ENCODE results near the gene GRB10. TPM values are rescaled to one million over a fixed set of nuclear protein-coding genes. Genes with fewer than 3 reads are reported as not detected.
"Not testable (repeated sequence)": the region's sequence is repeated elsewhere in the genome, so short reads cannot be mapped to it uniquely, and the experiment has no call there.

GRB10 gene
- total RNA-seq, 1 donor from 2014 or later, result 91.1 TPM

DNA sequence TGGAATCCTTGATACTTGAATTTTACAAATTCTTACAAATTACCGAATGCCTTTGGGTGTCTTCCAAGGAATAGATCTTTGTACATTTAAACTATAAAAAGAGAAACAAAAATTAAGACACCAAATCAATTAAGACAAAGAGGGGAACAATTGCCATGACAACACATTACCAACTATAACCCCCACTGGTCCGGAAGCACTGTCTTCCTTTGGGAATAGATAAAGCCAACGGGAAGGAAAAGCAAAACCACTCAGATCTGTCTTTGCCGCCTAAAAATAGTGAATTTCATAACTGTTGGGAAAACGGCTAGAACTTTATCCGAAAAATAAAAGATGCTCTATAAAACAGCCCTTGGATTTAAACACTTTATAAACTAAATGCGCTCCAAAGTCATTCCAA lies 37.4 kb downstream of the GRB10 start:
- DNase-seq (ENCODE audit: low read depth, low spot score), result no peak

DNA sequence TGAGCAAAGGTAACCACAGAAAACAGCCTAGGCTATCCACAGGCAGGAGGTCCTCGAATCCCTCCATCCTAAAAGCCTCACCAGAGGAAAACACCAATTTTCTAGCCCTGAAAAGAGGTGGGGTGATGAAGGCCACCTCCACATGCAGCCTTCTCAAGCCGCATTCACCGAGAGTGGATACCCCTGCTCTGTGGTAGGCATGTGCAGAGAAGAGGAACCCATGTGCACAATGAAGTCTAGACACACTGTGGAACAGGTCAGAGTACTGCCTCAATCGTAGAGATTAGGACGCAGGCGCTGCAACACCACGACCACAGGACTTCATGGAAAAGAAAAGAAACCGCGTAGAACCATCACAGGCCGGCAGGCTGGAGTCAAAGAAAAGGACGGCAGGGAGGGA lies 38.8 kb downstream of the GRB10 start:
- no peak for DNase-seq (ENCODE audit: low read depth, low spot score)

DNA sequence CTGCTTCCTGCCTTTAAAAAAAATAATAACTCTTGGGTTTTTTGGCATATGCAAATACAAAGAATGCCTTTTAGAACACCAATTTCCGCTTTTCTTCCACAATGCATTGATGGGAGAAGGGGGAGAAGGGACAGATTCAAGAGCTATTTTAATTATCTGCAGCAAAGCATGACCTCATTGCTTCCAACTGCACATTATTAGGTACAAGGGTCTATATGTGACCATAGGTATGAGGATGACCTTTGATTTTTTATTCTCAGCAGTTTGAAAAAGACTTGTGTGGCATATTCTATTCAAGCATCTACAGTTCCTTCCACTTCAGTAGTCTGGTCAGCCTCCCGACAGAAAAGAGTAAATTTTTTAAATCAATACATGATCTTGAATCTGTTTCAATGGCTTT lies 39.7 kb downstream of the GRB10 start:
- DNase-seq (ENCODE audit: low read depth, low spot score), result no peak

DNA sequence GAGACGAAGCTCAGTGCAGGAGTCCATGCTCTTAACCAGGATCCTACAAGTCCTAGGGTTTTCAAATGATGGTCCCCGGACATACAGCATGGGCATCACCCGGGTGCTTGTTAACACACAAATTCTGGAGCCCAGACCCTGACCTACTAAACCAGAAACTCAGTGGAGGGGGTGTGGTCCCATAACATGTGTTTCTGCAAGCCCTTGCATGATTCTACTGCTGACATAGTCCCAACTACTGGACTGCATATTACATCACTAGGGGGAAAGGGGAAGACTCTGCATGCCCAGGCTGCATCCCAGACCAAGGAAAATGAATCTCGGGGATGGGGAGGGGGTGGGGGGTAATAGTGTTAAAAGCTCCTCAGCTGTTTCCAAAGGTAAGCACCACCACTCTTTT lies 40.3 kb downstream of the GRB10 start:
- DNase-seq (ENCODE audit: low read depth, low spot score), result no peak

DNA sequence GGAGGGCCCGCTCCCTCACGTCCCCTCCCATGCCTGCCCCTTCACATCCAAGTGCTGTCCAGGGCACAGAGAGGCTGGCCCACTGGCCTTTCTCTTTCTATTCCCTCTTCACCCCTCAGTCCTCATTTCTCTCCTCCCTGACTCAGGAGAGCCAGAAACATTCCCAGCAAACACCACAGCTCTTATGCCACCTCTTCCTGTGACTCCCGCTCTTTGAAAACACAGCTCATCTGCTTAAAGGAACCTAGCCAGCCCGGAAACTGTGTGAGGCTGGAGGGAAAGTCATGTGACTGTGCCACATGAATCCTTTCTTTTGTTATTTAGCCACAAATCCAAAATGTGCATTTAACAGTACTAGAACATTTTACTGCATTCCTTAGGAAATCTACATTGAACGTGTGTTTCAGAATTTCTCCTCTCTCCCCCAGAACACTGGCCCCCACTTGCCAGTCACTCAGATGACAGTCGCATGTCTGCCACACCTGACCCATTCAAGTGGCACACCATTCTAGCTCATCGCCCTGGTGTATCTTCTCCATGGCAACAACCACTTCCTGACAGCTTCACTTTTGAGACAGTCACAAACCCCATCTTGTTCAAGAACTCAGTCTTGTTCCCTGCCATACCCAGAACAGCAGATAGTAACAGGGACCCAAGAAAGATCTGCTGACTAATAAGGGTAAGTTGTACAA lies 42.8 kb downstream of the GRB10 start:
- DNase-seq (ENCODE audit: low read depth, low spot score), result no peak

DNA sequence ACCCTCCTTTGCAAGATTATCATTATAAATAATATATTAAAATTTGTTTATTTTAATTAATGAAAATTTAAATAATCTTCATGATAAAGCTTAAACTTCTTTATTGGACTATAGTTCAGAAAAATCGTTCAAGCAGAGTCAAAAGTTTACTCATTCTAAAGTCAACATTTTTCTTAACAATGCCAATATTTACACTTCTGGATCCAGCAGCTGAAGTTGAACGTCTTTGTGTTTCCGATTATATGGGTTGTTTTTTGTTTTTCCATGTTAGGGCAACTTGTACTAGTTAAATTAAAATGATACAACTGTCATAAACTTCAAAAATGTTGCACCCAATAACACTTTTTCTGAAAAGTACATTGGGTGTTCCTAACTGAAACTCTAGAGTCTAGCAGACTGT lies 43.8 kb downstream of the GRB10 start:
- DNase-seq (ENCODE audit: low read depth, low spot score), result no peak

DNA sequence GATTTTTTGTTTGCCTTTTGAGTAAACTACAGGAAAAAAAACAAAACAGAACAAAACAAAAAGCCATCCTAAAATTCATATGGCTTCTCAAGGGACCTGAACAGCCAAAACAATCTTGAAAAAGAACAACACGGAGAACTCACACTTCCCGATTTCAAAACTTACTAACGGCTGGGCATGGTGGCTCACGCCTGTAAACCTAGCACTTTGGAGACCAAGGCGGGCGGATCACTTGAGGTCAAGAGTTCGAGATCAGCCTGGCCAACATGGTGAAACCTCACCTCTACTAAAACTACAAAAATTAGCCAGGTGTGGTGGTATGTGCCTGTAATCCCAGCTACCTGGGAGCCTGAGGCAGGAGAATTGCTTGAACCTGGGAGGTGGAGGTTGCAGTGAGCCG lies 46.9 kb downstream of the GRB10 start:
- not testable (repeated sequence) for DNase-seq (ENCODE audit: low read depth, low spot score)

DNA sequence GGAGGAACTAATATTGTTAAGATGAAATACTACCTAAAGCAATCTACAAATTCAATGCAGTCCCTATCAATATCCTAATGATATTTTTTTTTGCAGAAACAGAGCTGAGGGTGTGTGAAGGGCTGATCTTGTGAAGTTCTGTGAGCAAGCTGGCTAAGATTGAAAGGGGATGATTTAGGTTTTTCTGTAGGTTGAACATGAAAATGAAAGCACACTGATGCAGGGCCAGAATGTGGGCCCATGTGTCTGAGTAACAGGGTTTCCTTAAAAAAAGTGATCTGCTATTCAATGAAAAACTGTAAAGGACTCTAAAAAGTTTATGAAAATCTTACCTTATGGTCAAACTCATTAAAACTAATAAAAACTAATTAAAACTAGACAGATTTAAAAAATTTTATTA lies 47.4 kb downstream of the GRB10 start:
- no peak for DNase-seq (ENCODE audit: low read depth, low spot score)

DNA sequence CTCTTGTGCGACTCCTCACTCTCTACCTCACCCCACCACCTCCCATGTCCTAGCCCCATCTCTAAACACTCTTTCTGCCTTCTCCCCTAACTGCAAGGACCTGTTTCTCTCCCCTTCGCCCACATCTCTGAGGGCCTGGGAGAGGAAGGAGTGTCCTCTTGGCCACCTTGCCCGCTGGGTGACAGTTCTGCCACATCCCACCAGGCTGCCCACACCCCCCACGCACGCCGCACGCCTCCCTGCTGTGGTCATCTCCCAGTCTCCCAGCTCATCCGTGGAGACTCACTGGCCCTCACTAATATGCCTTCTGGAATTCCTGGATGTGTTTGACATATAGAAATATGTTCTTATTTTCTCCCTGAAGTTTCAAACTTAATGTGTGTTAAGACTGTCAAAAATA lies 48.5 kb downstream of the GRB10 start:
- DNase-seq (ENCODE audit: low read depth, low spot score), result no peak

DNA sequence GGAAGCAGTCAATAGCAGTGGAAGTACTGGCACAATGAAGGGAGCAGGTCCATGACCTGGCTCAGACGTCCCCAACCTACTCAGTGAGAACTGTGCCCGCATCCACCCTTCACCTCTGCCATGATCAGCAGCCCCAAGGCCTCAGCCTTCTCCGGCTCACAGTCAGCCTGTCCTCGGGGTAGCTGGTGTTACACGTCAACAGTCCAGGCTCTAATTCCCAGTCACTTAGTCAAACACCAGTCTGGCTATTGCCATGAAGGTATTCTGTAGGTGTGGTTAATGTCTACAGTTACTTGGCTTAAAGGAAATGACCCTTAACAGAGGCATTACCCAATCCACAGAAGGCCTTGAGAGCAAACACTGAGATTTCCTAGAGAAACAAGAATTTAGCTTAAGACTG lies 49.1 kb downstream of the GRB10 start:
- DNase-seq (ENCODE audit: low read depth, low spot score), result no peak

DNA sequence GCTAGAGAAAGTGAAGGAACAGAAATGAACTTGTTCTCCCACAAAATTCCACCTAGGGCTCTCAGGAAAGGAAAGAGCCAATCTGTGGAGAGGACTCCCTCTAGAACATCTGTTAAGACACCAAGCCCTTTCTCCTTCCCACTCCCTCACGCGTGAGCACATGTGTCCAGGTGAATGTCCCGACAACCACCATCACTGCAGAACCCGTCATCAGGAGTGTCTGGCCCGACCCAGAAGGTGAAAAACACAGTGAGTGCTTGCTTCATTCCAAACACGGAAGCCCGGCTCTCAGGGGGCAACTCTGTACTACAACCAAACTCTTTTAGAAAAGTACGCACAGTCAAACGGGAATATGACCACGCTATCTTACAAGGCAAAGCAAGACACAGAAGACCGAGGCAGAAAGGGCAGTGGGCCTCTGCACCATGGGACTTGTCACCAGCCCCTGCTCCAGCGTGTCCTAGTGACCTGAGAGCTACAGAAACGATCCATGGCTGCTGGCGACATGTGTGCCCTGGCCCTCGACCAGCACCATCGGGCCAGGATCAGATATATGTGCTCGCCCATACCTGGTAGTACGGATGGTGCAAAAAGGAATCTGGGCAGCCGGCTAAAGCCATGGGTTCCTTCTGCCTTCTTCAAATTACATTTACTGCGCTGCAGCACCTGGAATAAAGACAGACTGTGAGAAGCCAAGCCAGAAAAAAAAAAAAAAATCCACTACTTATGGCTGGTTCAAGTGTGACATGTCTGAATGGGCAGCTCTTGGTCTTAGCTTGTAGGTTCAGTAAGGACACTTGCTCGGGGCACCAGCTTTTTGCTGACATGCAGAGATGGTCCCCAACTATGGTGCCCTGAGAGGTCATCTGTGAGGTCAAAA lies 50.8 kb downstream of the GRB10 start:
- DNase-seq (ENCODE audit: low read depth, low spot score), result no peak

DNA sequence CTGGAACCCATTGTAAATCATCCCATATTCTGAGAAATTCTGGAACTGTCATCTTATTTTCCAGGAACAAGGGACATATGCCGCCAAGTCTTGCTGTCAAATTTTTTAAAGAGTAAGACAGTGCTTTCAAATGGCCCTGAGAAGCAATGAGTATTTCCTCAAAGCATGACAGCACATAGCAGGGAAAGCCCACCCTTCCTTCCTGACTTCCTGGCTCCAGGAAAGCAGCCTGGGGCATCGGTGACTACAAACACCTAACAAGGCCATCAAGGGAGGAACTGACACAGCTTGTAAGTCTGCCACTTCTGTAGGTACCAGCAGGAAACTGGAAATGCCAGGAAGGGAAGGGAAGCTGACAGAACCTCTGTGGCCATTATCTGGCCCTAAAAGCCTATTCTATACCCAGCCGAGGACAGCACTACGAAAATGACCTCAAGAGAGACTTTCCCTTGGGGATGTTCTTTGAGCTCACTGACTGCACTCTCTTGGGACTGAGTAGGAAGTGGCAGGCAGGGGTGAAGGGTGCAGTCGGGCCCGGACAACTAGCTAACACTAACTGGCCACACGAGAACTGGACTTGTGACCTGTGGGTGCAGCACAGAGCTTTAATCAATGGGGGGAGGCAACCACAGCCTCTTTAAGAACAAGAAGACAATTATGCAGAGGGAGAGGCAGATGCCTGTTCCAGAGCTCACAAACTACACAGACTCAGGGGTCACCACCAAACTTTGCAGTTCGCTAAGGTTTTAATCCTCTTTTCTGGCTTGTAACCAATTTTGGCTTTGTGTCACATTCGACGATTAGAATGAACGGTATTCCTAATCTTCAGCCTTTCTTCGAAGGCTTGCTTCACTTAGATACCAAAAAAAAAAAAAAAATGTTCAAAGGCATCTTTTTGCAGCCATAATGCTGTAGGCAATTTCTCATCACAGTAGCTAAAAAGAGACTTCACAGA lies 52.0 kb downstream of the GRB10 start:
- no peak for DNase-seq (ENCODE audit: low read depth, low spot score)

DNA sequence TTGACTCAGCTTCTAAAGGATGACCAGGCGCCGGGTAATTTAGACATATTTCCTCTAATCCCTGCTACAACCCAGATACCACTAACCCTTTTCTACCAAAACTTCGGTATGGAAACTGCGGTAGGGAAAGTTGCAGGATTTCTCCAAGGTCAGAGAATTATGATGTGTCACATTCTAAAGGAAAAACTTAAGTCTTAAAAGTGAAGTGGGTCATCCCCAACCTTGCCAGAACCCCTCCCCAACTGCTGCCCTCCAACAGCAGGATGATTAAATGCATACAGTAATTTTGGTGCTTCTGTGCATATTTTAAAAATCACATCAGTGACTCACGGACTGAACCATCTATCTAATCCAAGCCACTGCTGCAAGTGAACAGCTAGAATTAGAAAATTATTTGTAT lies 52.7 kb downstream of the GRB10 start:
- DNase-seq (ENCODE audit: low read depth, low spot score), result no peak

DNA sequence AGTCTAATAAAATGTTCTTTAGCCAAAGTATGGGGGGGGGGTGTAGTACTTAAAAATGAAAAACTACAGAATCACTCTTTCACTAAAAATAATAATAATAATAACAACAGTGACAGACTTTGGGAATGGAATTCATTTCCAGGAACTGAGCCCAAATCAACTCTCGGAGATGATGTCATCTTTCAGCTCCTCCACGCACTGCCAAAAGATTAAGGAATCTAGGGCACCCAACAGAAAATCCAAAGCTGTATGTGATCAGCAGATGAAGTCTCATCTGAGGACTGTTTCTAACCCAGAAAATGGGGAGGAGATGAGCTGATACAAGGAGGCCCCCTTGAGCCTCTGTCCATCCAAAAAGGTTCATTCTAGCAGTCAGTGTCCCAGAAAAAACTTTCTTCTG lies 54.5 kb downstream of the GRB10 start:
- no peak for DNase-seq (ENCODE audit: low read depth, low spot score)

DNA sequence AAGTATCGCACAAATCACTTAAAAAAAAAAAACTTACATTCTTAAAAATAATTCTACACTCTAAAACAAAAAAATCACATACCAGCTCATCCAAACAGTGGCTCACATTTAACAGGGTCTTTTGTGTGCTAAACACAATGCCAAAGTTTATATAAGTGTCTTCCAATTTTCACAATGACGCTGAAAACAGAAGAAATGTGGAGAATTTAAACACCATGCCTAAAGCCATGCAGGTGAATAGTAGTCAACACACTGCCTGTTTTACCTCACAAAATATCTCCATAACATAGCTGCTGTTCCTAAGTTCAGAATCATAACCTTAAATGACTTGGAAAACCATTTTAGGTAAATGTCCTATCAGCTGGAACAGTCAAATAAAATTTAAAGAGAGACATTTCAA lies 55.0 kb downstream of the GRB10 start:
- no peak for DNase-seq (ENCODE audit: low read depth, low spot score)

DNA sequence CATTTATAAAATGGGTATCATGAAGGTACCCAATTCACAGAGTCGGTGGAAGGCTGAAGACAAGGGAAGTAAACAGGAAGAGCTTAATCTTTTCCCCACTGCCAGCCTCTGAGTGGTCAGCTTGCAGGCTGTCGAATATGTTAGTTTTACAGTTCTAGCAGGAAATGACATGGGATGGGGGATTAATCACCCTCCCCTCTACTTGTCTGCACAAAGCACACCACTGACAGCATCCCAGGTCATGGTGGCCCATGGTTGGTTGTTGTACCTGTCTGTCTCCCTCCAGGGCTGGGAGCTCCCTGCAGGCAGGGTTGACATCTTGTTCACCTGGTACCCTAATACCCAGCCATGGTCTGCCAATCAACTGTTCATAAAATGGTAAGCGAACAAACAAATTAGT lies 55.6 kb downstream of the GRB10 start:
- DNase-seq (ENCODE audit: low read depth, low spot score), result peak; percentile 44

DNA sequence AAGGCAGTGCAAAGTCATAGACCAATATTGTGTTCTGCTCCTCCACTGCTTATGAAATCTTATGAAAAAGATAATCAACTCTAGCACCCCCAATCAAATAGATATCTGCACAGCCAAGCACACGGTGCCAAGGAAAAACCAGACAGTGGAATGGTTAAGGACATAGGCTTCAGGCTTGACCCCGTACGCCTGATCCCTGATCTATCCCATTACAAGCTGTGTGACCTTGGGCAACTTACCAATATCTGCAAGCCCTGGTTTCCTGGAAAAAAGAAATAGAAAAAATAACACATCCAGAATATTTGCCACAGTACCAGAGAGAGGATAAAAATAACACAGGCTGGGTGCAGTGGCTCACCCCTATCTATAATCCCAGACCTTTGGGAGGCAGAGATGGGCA lies 56.9 kb downstream of the GRB10 start:
- DNase-seq (ENCODE audit: low read depth, low spot score), result no peak

DNA sequence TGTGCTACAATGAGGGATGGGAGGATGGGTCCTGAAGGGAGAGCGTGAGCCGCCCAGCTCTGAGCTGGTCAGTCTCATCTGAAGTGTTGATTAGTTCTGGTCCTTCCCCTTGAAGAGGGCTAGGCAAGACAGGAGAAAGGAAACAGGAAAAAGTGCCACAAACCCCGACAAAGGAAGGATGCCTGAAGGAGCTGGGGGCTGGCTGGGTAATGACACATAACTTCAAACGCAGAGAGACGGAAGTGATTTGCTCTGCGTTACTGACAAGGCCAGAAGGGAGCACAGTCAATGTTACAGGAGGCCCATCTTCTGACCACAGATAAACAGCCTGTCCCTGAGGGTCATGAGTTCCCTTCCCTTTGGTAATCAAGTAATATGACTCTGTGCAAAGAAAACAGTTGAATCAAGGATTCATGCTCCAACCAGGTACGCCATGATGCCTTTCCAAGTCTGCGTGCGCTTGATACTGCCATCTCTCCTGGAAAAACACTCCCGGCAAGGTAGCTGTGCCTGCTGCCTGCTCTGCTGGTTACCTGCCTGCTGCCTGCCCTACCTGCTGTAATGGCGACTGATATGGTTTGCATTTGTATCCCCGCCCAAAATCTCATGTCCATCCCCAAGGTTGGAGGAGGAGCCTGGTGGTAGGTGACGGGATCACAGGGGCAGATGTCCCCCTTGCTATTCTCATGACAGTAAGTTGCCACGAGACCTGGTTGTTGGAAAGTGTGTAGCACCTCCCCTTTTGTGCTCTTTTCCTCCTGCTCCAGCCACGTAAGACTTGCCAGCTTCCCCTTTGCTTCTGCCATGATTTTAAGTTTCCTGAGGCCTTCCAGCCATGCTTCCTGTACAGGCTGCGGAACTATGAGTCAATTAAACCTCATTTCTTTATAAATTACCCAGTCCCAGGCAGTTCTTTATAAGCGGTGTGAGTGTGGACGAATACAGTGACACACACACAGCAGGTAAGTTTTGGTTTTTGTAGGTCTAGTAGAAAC lies 57.9 kb downstream of the GRB10 start:
- DNase-seq (ENCODE audit: low read depth, low spot score), result no peak

DNA sequence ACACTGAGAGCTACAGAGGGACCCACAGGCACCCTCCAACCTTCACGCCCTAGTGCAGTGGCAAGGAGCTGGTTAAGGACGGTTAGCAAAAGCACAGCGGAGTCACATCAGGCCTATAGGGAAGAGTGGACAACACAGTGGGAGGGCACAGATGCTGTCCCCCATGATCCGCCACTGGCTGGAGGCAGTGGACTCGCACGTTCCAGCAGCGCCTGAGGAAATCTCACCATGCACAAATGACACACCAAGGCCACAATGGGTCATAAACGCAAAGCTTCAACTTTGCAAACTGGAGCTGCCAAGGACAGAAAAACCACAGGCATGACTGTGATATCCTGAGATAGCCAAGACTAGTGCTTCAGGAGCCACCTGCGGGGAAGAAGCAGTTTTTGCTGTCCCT lies 58.8 kb downstream of the GRB10 start:
- DNase-seq (ENCODE audit: low read depth, low spot score), result no peak

DNA sequence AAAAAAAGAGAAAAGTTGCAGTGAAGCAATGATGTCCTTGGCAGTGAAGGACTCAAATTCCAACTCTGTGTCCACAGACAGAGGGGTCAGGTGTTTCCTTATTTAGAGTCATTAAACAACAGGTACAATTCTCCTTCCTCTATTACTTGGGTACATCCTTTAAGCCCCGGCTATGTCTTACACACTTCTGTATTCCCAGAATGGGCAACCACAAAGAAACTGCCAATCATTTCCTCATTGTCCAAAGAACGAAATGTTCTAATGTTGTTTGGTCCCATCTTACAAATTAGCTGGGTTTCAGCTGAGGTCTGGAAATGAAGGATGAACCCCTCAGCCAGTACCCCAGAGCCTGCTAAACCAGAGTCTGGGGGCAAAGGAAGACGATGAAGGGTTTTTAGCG lies 59.5 kb downstream of the GRB10 start:
- no peak for DNase-seq (ENCODE audit: low read depth, low spot score)
